Psoas muscle (tissue), 8 donors: ENCODE results near the gene NOS1AP. TPM values are rescaled to one million over a fixed set of nuclear protein-coding genes. Genes with fewer than 3 reads are reported as not detected.

Experiments used
- ATAC-seq, 4 donors: fragments of 200-7000 bp; cut with Tn5 transposase; one replicate each; pipeline ENCODE4 v1.9.1; 2020; ENCODE audit warnings: moderate library complexity in 3 of 4, mild to moderate bottlenecking in 2 of 4
- DNase-seq, 2 donors: peaks; one replicate each; pipeline ENCODE4 v3.0.0-alpha.2; 2020
- H3K27ac ChIP-seq: fragments of 200-600 bp; one replicate; pipeline ENCODE4 v1.8.0; 2022
- H3K27me3 ChIP-seq, 3 donors: fragments of 200-600 bp in 1 of 3; one replicate each; pipeline versions ENCODE4 v1.6.1 to v1.8.0; 2013 to 2022; ENCODE audit warnings: low read length in 2 of 3, mild to moderate bottlenecking in 2 of 3, moderate library complexity in 1 of 3; ENCODE audit not compliant: insufficient read depth in 3 of 3
- H3K36me3 ChIP-seq, 2 donors: fragments of 200-600 bp in 1 of 2; one replicate each; pipeline versions ENCODE4 v1.6.1 to v1.8.0; 2013 to 2022; ENCODE audit warnings: low read depth in 1 of 2, mild to moderate bottlenecking in 1 of 2, moderate library complexity in 1 of 2; ENCODE audit not compliant: insufficient read depth in 1 of 2
- H3K4me1 ChIP-seq: fragments of 200-600 bp; one replicate; pipeline ENCODE4 v1.8.0; 2022
- H3K4me3 ChIP-seq: fragments of 200-600 bp; one replicate; pipeline ENCODE4 v1.8.0; 2022; ENCODE audit warnings: mild to moderate bottlenecking
- H3K9me3 ChIP-seq: fragments of 200-600 bp; one replicate; pipeline ENCODE4 v1.8.0; 2022
- CTCF ChIP-seq: fragments of 200-600 bp; IDR thresholded peaks from one replicate; pipeline ENCODE4 v1.8.0; 2022; ENCODE audit warnings: antibody characterized with exemption
- WGBS, 3 donors: extraction: QIAGEN DNeasy Blood & Tissue Kit; methylation state at CpG; one replicate each; pipeline versions ENCODE4 v1.1.6 to v1.1.7; 2013; 5-methylcytosine and 5-hydroxymethylcytosine counted together
- intact Hi-C, 2 donors: fragments of 100-400 bp; cut with DNase I; formaldehyde crosslinking; loops; one replicate each; pipeline versions ENCODE4 v1.11.0 to v1.14.2; 2022
- polyA plus RNA-seq, 3 donors: library from polyadenylated mRNA; stranded (reverse); fragments of 200-250 nt; gene quantifications; one replicate each; pipeline ENCODE4 v1.2.3, GENCODE V29; 2013
- total RNA-seq, 4 donors: library from RNA; stranded (reverse); fragmentation: NEBNext Ultra II Directional in 2 of 4; extraction: Animal tissue kit (Norgen Biotek cat#: 25700) in 2 of 4; gene quantifications; one replicate each; pipeline versions ENCODE4 v1.2.1 to v1.2.4, GENCODE V29; 2021 to 2023
- donor health status: healthy with polysubstance abuse.
- donor health status: DM: no; HTN: no; CAD: no; lungs with moderate emphysema.
- donor health status: Bipolar disorder and iron deficiency.
- donor health status: healthy.
- donor health status: DM: yes; HTN: yes; CAD: no.
- donor health status: DM: no; HTN: no; CAD: no.
- donor health status: DM: no; HTN: no; CAD: no.
- donor health status: DM: yes; HTN: yes; CAD: no.

The NOS1AP gene
- total and polyA plus RNA-seq, 7 donors, result 0.10 to 0.76 (median 0.18) TPM

GRCh38 chr1:162404550-162405160 is 335.2 kb downstream of the NOS1AP start:
- Histone ChIP-seq H3K27me3 (peaks cover 0 to 4% (median 3%) of the 10 kb centered on the region in 3 donors), H3K4me1 (no peaks in the 10 kb centered on the region), H3K27ac (no peak overlapping the region), H3K9me3 (no peaks in the 10 kb centered on the region), H3K4me3 (no peak overlapping the region), H3K36me3 (no peaks in the 10 kb centered on the region)
- no peak for TF ChIP-seq CTCF
- intact Hi-C loops, result no loop called here
- ATAC-seq (no peak), DNase-seq (no peak)
- WGBS, 3 donors, result 56 to 64% (median 57%) methylated on average over 5 of the region's 5 CpGs

GRCh38 chr1:162405800-162406199 is 336.3 kb downstream of the NOS1AP start:
- H3K4me3 ChIP-seq, result no peak overlapping the region
- DNase-seq (no peak), ATAC-seq (no peak)
- no peaks in the 10 kb centered on the region for H3K36me3 ChIP-seq
- H3K27ac ChIP-seq, result no peak overlapping the region
- peaks cover 0 to 3% (median under 1%) of the 10 kb centered on the region in 3 donors for H3K27me3 ChIP-seq
- TF ChIP-seq CTCF, result no peak
- 59 to 64% (median 63%) methylated on average over 5 of the region's 5 CpGs for WGBS, 3 donors
- intact Hi-C loops, result no loop called here
- no peaks in the 10 kb centered on the region for H3K4me1 ChIP-seq
- no peaks in the 10 kb centered on the region for H3K9me3 ChIP-seq

GRCh38 chr1:162406811-162407210 is 337.3 kb downstream of the NOS1AP start:
- H3K9me3 ChIP-seq, result no peaks in the 10 kb centered on the region
- H3K27me3 ChIP-seq, result peaks cover 0 to 3% (median 0%) of the 10 kb centered on the region in 3 donors
- no peak for DNase-seq
- H3K4me1 ChIP-seq, result no peaks in the 10 kb centered on the region
- 82 to 91% (median 88%) methylated on average over 2 of the region's 2 CpGs for WGBS, 3 donors
- H3K27ac ChIP-seq, result no peak overlapping the region
- no peak for ATAC-seq
- intact Hi-C loops, result no loop called here
- H3K36me3 ChIP-seq, result no peaks in the 10 kb centered on the region
- no peak for TF ChIP-seq CTCF
- no peak overlapping the region for H3K4me3 ChIP-seq

- Histone ChIP-seq H3K36me3 (no peaks in the 10 kb centered on the region), H3K4me1 (no peaks in the 10 kb centered on the region), H3K27me3 (no peaks in the 10 kb centered on the region), H3K9me3 (no peaks in the 10 kb centered on the region), H3K27ac (no peak overlapping the region), H3K4me3 (no peak overlapping the region)
- intact Hi-C loops, result no loop called here
- TF ChIP-seq CTCF, result no peak
- DNase-seq (no peak), ATAC-seq (no peak)
- 84 to 91% (median 91%) methylated on average over 1 of the region's 1 CpG for WGBS, 3 donors
These were observed 338.0 kb downstream of the NOS1AP start for GRCh38 chr1:162407539-162407938.

GRCh38 chr1:162412002-162412401 is 342.5 kb downstream of the NOS1AP start, which contains the start of gene SH2D1B:
Gene SH2D1B, minus strand, starts transcription at chr1:162412136. Its CDS starts 120 bp downstream, at chr1:162412016.
- TF ChIP-seq CTCF, result no peak
- no peaks in the 10 kb centered on the region for H3K9me3 ChIP-seq
- H3K36me3 ChIP-seq, result no peaks in the 10 kb centered on the region
- 62 to 75% (median 73%) methylated on average over 3 of the region's 3 CpGs for WGBS, 3 donors
- no peak within 1 kb of the TSS for H3K4me3 ChIP-seq
- intact Hi-C loops, result no loop called here
- ATAC-seq, result no peak
- H3K27ac ChIP-seq, result no peak within 1 kb of the TSS
- no peaks in the 10 kb centered on the region for H3K27me3 ChIP-seq
- H3K4me1 ChIP-seq, result no peaks in the 10 kb centered on the region
- no peak for DNase-seq
